ENCODE measurements around the gene FAU. TPM values are rescaled to one million over a fixed set of nuclear protein-coding genes. Genes with fewer than 3 reads are reported as not detected.
A peak's percentile ranks its signal among the peaks of the same experiment; 100 is the strongest.

The FAU gene
- total and polyA plus RNA-seq, 10 of the 15 experiments (the other 5 are each of a cell fraction or from before 2014, with no cell fraction given), result 332 to 1,347 (median 990) TPM

DNA sequence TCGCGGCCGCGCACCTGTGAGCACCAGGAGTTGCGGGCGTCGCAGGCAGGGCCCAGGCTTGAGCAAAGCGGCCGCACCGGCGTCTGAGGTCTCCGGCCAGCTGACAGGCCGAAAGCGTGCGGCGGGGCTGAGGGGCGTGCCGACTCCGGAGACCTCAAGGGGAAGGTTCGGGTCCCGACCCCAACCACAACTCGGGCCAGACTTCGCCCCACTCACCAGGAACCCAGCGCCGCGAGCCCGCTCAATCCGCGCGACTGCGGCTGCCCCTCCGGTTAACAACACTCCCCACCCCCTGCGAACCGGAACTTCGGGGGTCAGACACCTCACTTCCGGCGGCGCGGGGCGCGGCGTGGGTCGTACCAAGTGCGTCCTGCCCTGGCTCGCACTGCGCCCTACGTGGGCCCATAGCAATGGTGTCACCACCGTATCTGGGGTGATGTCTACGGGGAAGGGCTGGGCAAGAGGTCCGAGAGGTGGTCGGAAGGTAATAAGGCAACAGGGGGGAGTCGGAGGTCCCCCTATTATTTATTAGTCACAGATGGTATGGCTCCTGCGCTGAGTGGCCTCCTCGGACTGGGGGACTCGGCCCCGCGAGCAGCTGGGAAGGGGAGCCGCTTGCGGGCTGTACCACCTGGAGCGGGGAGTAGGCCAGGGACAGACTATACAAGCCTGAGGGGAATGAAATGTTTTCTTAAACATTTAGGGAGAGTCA is 12.5 kb upstream of the FAU start, which contains the start of gene SYVN1 (continued):
- TF ChIP-seq NR2F1 (conservative IDR thresholded peaks at IDR 0.05), result peak; percentile 95
- TF ChIP-seq BACH1 (IDR thresholded peaks at IDR 0.05; ENCODE audit: borderline replicate concordance), result peak; percentile 44; the same call in 1 of the 2 replicates
- TF ChIP-seq KLF5 (IDR thresholded peaks at IDR 0.05; ENCODE audit: partially characterized antibody), result peak; percentile 99
- TF ChIP-seq, protein P1, sequence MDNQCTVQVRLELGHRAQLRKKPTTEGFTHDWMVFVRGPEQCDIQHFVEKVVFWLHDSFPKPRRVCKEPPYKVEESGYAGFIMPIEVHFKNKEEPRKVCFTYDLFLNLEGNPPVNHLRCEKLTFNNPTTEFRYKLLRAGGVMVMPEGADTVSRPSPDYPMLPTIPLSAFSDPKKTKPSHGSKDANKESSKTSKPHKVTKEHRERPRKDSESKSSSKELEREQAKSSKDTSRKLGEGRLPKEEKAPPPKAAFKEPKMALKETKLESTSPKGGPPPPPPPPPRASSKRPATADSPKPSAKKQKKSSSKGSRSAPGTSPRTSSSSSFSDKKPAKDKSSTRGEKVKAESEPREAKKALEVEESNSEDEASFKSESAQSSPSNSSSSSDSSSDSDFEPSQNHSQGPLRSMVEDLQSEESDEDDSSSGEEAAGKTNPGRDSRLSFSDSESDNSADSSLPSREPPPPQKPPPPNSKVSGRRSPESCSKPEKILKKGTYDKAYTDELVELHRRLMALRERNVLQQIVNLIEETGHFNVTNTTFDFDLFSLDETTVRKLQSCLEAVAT (IDR thresholded peaks at IDR 0.05), result peak; percentile 84
- TF ChIP-seq POLR2AphosphoS2 (IDR thresholded peaks at IDR 0.05; ENCODE audit: low read depth, low read length), result peak; percentile 72
- no peak for TF ChIP-seq FOS (IDR thresholded peaks at IDR 0.05; ENCODE audit: borderline replicate concordance, extremely low read depth, insufficient read length)
- TF ChIP-seq SPI1 (IDR thresholded peaks at IDR 0.05; ENCODE audit: borderline replicate concordance, insufficient read depth, low read depth, low read length), result no peak
- no peak for TF ChIP-seq MYC (IDR thresholded peaks at IDR 0.05; ENCODE audit: insufficient read depth, insufficient read length, insufficient replicate concordance, low read length, severe bottlenecking)
- peak; percentile 70; the same call in 2 of the 3 replicates for TF ChIP-seq POU2F2 (IDR thresholded peaks at IDR 0.05; ENCODE audit: borderline replicate concordance, low read depth, low read length)
- TF ChIP-seq, protein P2, sequence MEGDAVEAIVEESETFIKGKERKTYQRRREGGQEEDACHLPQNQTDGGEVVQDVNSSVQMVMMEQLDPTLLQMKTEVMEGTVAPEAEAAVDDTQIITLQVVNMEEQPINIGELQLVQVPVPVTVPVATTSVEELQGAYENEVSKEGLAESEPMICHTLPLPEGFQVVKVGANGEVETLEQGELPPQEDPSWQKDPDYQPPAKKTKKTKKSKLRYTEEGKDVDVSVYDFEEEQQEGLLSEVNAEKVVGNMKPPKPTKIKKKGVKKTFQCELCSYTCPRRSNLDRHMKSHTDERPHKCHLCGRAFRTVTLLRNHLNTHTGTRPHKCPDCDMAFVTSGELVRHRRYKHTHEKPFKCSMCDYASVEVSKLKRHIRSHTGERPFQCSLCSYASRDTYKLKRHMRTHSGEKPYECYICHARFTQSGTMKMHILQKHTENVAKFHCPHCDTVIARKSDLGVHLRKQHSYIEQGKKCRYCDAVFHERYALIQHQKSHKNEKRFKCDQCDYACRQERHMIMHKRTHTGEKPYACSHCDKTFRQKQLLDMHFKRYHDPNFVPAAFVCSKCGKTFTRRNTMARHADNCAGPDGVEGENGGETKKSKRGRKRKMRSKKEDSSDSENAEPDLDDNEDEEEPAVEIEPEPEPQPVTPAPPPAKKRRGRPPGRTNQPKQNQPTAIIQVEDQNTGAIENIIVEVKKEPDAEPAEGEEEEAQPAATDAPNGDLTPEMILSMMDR (IDR thresholded peaks at IDR 0.05 in 2 of 3, conservative IDR thresholded peaks at IDR 0.05 in 1 of 3; ENCODE audit: control insufficient read depth in 2 of 3, extremely low read depth in 1 of 3, insufficient read depth in 1 of 3, low read depth in 3 of 3, low read length in 3 of 3), result 0 out of 6 replicates have a peak, but pooled peaks of 1 of the 3 experiments have one; percentile 1
- TF ChIP-seq PAX5 (IDR thresholded peaks at IDR 0.05; ENCODE audit: borderline replicate concordance, low read depth, low read length), result 0 out of 2 replicates have a peak, but pooled peaks have one; percentile 27
- 0 out of 2 replicates have a peak, but pooled peaks have one; percentile 46 for TF ChIP-seq SREBF2 (IDR thresholded peaks at IDR 0.05; ENCODE audit: low read length)
- peak; percentile 93 to 98 for TF ChIP-seq BHLHE40 (IDR thresholded peaks at IDR 0.05; ENCODE audit: borderline replicate concordance in 1 of 2, low read depth in 2 of 2, low read length in 1 of 2)
- TF ChIP-seq CBFB (IDR thresholded peaks at IDR 0.05; ENCODE audit: low read depth), result peak; percentile 83
- no peak for TF ChIP-seq RCOR1 (conservative IDR thresholded peaks at IDR 0.05; ENCODE audit: low read depth, low read length)
- TF ChIP-seq SIX5 (IDR thresholded peaks at IDR 0.05; ENCODE audit: low read depth, low read length, severe bottlenecking), result peak; percentile 45
- TF ChIP-seq, protein P3, sequence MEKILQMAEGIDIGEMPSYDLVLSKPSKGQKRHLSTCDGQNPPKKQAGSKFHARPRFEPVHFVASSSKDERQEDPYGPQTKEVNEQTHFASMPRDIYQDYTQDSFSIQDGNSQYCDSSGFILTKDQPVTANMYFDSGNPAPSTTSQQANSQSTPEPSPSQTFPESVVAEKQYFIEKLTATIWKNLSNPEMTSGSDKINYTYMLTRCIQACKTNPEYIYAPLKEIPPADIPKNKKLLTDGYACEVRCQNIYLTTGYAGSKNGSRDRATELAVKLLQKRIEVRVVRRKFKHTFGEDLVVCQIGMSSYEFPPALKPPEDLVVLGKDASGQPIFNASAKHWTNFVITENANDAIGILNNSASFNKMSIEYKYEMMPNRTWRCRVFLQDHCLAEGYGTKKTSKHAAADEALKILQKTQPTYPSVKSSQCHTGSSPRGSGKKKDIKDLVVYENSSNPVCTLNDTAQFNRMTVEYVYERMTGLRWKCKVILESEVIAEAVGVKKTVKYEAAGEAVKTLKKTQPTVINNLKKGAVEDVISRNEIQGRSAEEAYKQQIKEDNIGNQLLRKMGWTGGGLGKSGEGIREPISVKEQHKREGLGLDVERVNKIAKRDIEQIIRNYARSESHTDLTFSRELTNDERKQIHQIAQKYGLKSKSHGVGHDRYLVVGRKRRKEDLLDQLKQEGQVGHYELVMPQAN (conservative IDR thresholded peaks at IDR 0.05), result peak; percentile 93
- TF ChIP-seq IKZF2 (IDR thresholded peaks at IDR 0.05), result no peak
- peak; percentile 97 for TF ChIP-seq POLR2A (IDR thresholded peaks at IDR 0.05; ENCODE audit: low read depth, low read length)
- peak; percentile 97 for TF ChIP-seq NBN (IDR thresholded peaks at IDR 0.05)
- TF ChIP-seq, protein P4, sequence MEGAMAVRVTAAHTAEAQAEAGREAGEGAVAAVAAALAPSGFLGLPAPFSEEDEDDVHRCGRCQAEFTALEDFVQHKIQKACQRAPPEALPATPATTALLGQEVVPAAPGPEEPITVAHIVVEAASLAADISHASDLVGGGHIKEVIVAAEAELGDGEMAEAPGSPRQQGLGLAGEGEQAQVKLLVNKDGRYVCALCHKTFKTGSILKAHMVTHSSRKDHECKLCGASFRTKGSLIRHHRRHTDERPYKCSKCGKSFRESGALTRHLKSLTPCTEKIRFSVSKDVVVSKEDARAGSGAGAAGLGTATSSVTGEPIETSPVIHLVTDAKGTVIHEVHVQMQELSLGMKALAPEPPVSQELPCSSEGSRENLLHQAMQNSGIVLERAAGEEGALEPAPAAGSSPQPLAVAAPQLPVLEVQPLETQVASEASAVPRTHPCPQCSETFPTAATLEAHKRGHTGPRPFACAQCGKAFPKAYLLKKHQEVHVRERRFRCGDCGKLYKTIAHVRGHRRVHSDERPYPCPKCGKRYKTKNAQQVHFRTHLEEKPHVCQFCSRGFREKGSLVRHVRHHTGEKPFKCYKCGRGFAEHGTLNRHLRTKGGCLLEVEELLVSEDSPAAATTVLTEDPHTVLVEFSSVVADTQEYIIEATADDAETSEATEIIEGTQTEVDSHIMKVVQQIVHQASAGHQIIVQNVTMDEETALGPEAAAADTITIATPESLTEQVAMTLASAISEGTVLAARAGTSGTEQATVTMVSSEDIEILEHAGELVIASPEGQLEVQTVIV (IDR thresholded peaks at IDR 0.05; ENCODE audit: borderline replicate concordance, partially characterized antibody), result peak; percentile 43
- TF ChIP-seq CREB1 (IDR thresholded peaks at IDR 0.05; ENCODE audit: low read depth), result peak; percentile 82
- TF ChIP-seq ZSCAN29 (IDR thresholded peaks at IDR 0.05), result peak; percentile 43; the same call in 1 of the 2 replicates

Data from GM12878 (cell line).